Hematopoietic multipotent progenitor cell treated with erythropoietin and hydrocortisone succinate and interleukin-3 and kit ligand, for 4 days (in vitro differentiated cells): ENCODE data around the gene BAZ2B.

Source experiments
- DNase-seq: peaks from one replicate; pipeline ENCODE4 v3.0.0-alpha.2; 2015

BAZ2B gene

DNA sequence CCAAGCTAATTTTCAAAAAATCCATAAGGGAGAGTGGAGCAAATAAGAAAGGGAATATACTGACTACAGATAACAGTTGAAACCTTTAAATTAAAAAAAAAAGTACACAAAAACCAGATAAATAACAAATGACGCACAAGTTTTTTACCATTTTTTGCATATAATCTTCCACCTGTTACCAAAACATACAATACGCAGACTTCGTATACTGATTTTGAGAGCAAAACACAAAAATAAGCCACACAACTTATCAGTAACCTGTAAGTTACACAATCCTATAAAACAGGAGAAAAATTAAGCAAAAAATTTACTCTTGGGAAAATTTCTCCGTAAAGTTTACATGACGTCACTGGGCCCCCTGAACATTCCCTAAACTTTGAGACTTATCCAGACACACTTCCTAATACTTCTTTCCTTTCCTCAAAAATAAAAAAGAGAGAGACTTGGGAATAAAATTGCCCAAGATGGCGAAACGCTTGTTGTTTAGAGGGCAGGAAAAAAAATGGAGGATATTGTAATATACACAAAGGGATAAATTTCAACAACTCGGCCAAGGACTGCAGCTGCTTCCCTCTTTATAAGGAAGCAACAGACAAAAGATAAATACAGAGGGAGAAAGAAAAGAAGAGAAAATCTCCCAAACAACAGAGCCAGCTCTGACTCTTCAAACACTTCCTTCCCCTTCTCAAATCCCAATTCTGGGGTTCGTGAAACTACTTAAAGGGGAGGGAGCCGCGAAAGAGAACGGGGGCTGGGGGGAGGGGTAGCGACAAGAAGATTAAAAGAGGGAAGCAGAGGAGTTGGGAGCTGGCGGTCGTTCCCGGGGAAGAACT lies 1.6 kb downstream of the BAZ2B start:
- peak; percentile 91 for DNase-seq

DNA sequence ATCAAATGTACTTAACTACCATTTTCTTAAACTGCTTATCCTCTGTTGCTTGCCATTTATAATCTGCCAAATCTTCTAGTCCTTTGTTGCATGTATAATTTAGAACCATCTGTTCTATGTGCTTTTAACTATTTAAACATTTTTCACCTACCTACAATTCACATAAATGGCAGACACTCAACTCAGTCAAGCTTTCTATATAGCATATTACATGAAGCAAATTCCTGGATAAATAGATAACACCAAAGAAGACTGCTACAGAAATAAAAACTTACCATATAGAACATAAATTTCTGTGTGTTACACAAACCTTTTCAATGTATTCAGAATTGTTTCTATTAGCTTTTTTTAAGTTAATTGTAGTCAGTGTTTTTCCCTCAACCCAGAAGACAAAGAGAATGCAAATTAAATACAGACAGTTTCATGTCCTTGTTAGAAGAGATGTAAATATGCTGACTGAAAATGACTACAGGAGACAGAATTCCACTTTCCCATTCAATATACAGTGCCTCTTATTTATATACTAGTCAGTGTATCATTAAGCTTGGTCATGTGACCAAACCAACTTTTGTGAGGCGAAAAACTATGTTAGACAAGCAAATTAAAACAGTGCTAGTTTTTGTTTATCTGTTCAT lies 2.6 kb downstream of the BAZ2B start:
- DNase-seq: peak; percentile 68

DNA sequence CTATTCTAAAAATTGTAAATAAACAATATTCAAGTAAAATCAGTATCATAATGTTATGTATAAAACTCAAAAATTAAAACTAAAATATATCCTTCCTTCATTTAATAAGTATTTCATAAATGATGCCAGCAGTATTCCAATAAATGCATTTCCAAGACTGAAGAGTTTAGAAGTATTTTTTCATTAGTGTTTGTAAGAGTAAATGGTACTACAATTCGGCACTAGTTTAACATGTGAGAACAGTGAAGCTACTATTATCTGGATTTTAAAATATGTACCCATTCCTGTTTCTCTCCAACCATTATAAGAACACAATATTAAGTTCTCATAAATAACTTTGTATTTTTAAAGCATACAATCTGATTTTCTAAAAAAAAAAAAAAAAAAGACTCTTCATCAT lies 3.3 kb downstream of the BAZ2B start:
- DNase-seq: no peak

DNA sequence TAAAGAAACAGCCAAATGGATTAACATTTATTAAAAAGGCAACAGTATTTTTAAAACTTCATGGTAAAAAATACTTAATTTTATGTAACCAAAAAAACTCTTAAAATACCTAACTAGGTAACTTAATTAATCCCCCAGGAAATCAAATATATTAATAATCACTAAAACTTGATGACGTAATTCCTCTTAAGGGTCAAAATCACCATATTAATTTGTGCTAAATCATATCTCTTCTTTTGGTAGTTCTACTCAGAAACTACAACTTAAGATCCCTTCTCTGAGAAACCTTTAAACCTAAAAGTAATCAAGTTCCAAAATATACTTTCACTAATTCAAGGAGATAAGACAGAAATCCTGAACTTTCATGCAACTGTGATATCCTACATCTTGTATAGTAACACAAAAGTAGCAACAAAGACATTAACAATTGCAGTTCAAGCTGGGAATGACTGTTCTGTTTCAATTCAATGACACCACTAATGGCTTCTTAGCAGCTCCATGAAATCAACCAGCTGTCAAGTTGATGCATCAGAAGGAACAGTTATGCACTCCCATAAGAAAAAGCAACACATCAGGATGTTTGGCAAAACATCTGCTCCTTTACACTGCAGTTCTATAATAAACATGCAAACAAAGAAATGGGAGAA lies 4.0 kb downstream of the BAZ2B start:
- DNase-seq: peak; percentile 46

GRCh38 chr2:159609811-159610549 lies 6.4 kb downstream of the BAZ2B start:
- no peak for DNase-seq

DNA sequence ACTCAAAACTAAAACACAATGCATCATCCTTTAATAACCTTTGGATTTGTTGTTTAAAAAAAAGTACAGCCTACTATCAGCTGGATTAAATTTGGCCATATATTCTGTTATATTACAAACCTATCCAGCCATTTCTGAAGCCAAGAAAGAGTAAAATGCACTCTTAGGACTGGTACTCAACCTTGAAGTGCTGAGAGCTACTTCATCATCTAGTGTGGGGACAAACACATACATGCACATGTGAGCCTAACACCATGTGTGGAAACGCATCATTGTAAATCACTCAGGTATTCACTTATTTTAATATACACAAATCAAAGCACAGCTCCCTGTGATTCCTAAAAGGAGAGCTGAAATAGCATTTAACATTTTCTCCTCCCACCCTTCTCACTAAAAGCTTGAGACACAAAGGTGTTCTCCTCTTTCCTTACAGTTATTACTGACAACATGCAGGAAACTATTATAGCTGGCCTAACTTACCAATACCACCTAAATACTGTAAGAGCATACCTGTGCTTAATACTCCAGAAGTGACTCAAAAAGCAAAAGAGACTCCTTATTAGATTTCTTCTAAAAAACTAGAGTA lies 7.5 kb downstream of the BAZ2B start:
- no peak for DNase-seq

DNA sequence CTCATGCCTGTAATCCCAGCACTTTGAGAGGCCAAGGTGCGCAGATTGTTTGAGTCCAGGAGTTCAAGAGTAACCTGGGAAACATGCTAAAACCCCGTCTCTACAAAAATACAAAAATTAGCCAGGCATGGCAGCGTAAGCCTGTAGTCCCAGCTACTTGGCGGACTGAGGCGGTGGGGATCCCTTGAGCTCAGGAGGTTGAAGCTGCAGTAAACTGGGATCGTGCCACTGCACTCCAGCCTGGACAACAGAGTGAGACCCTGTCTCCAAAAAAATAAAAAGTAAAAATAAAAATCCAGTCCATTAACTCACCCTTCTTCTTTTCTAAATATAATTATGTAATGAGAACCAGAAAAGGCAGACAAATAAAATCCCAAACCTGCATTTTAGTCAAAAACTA lies 8.2 kb downstream of the BAZ2B start:
- DNase-seq: no peak

DNA sequence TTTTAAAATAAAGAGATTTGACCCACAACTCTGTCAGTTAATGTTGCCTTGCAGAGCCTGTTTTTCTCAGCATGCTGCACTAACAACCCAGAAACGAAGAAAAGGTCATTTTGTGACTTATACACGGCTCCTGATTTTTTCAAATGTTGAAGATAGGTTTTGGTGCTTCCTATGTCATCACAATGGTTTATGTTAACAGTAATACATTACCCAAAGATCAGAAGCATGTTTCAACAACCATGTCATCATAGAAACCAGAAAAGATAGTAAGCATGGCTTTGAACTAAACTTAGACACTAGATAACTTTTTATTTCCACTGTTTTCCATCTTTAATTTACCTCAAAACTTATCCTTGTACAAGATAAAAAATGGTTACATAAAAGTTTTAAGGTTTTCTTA lies 10.1 kb downstream of the BAZ2B start:
- no peak for DNase-seq

DNA sequence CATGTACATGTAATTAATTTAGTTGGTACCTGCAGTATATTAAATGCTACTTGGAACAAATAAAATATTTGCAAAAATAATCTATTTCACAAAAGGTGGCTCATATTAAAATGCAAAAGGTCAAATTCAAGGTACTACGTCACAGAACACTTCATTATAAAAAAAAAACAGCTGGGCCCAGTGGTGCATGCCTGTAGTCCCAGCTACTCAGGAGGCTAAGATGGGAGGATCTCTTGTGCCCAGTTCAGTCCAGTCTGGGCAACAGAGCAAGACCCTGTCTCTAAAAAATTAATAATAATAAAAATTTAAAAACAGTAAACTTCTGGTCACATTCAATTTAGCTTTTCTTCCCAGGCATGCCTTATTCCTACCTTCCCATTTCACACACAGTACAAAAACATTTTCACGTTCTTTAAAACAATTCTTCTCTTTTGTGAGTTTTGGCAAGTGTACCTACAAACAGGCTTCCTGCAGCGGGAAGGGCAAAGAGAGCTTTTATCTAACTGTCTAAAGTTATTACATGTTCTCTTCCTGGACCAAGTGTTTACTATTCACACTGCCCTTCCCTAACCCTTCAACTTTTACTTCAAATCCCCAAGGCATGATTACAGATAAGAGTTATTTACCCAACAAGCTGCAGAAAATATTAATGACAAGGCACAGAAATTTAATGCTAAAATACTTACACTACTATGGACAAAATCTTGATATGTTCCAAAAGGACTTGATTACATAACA lies 10.7 kb downstream of the BAZ2B start:
- no peak for DNase-seq

DNA sequence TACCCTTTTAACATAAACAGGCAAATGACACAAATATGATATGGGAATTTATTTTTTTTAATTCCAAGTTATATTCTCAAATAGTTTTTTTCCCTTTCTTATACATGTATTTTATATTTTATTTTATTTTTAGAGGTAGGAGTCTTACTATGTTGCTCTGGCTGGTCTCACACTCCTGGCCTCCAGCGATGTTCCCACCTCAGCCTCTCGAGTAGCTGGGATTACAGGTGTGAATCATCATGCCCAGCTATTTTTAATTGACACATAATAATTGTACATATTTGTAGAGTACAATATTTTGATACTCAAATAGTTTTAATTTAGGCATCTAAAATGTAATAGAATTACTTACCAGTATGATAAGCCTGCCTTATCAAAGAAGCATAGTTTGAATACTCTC lies 12.2 kb downstream of the BAZ2B start:
- DNase-seq: no peak

GRCh38 chr2:159600752-159601151 lies 15.6 kb downstream of the BAZ2B start:
- no peak for DNase-seq

GRCh38 chr2:159595410-159596046 lies 20.8 kb downstream of the BAZ2B start:
- DNase-seq: peak; percentile 80

DNA sequence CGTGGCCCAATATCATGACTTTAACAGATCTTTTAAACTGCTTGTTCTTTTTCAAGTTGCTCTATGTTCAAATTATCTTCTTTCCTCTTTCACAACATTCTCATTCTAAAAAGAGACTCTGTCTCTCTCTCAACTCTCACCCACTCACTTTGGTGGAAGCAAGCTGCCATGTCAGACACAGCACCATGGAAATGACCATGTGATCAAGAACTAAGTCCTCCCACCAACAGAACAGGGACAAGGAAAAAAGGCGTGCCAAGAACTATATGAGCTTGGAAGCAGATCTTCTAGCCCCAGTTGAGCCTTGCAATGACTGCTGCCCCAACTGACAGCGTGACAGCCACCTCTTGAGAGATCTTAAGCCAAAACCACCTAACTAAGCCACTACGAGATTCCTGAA lies 23.9 kb downstream of the BAZ2B start:
- no peak for DNase-seq

DNA sequence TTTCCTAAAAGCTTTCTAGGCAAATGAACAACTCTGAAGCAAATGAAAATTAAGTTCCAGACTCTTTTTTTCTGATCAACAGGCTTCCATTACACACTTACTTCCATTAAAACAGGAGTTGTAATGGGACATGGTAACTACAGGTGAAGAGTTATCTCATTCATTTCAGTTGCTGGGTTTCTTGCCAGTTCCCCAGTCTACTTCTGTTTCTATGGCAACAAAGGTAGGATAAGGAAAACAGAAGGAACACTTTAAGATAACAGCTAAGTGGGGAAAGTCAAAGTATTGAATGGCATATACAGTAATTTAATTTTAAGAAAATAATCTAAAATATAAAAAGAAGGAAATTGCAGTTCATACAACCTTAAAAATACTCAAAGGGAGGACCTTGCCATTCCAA lies 25.1 kb downstream of the BAZ2B start:
- no peak for DNase-seq

GRCh38 chr2:159589286-159589685 lies 27.1 kb downstream of the BAZ2B start:
- no peak for DNase-seq

GRCh38 chr2:159586034-159586433 lies 30.3 kb downstream of the BAZ2B start:
- DNase-seq: no peak

DNA sequence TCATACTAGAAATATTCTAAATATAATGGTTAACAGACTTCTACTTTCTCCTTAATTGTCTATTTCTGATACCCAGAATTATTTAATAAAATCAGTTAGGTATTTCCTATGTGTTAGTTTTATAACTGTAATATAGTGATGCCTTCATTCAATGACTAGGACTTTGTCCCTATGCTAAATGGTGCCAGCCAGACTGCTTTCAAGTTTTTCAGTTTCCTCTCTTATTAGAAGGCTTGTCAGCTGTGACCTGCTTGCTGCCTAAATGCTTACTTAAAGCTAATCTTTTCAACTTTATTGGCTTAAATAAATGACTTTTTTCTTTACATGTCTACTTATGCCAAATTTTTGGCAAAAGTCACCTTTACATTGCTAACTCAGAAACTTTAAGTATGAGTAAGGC lies 30.7 kb downstream of the BAZ2B start:
- no peak for DNase-seq

DNA sequence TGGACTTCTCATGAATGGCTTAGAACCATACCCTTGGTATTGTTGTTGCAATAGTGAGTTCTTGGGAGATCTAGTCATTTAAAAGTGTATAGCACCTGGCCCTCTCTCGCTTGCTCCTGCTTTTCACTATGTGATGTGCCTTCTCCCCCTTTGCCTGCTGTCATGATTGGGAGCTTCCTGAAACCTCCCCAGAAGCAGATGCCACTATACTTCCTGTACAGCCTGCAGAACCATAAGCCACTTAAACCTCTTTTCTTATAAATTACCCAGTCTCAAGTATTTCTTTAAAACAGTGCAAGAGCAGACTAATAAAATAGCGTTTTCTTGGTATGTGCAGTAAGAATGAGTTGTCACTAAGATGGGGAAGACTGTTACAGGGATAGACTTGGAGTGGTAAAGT lies 31.6 kb downstream of the BAZ2B start:
- DNase-seq: no peak

- peak; percentile 67 for DNase-seq
Observed at GRCh38 chr2:159573846-159574606, 42.3 kb downstream of the BAZ2B start.

DNA sequence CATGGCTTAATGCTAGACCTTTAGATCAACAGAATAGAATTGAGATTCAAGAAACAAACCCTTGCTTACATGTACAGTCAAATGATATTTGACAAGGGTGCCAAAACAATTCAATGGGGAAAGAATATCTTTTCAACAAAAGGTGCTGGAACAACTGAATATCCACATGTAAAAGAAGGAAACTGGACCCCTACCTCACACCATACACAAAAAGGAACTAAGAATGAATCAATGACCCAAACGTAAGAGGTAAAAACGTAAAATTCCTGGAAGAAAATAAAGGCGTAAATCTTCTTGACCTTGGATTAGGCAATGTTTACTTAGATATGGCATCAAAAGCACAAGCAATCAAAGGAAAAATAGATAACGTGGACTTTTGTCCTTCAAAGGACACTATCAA lies 43.1 kb downstream of the BAZ2B start:
- DNase-seq: no peak

GRCh38 chr2:159572459-159572858 lies 43.9 kb downstream of the BAZ2B start:
- no peak for DNase-seq
